GM23338 (cell line): Measurements from ENCODE around the gene SLC16A2. TPM values are rescaled to one million over a fixed set of nuclear protein-coding genes. Genes with fewer than 3 reads are reported as not detected.

ENCODE experiments used
- ATAC-seq: fragments of 200-7000 bp; cut with Tn5 transposase; 3 replicates; pipeline ENCODE4 v1.9.1; 2020
- DNase-seq: peaks from one replicate; pipeline ENCODE4 v3.0.0-alpha.2; 2015; ENCODE audit warnings: low spot score
- H2AFZ ChIP-seq: fragments of 200-600 bp; sonication (generic); 2 replicates; pipeline ENCODE4 v1.8.0; 2016; ENCODE audit warnings: antibody characterized with exemption, mild to moderate bottlenecking, moderate library complexity
- H3F3A ChIP-seq: fragments of 200-600 bp; sonication (generic); replicated peaks from 2 replicates; pipeline ENCODE4 v1.8.0; 2017; ENCODE audit warnings: antibody characterized with exemption, mixed run types, low read depth
- H3K27ac ChIP-seq: fragments of 200-600 bp; sonication (generic); 2 replicates; pipeline ENCODE4 v1.6.1; 2016; ENCODE audit warnings: low read depth
- H3K27me3 ChIP-seq: fragments of 200-600 bp; sonication (generic); 2 replicates; pipeline ENCODE4 v1.8.0; 2016; ENCODE audit warnings: mild to moderate bottlenecking, mixed run types, moderate library complexity; ENCODE audit not compliant: insufficient read depth
- H3K36me3 ChIP-seq: fragments of 200-600 bp; sonication (generic); 2 replicates; pipeline ENCODE4 v1.8.0; 2016; ENCODE audit warnings: mild to moderate bottlenecking; ENCODE audit not compliant: insufficient read depth
- H3K4me1 ChIP-seq: fragments of 200-600 bp; sonication (generic); 2 replicates; pipeline ENCODE4 v1.8.0; 2016; ENCODE audit warnings: mild to moderate bottlenecking, moderate library complexity; ENCODE audit not compliant: insufficient read depth
- H3K4me2 ChIP-seq: fragments of 200-600 bp; sonication (generic); 2 replicates; pipeline ENCODE4 v1.7.1; 2017; ENCODE audit warnings: mixed run types
- H3K4me3 ChIP-seq: fragments of 200-600 bp; sonication (generic); 2 replicates; pipeline ENCODE4 v1.6.1; 2016; ENCODE audit warnings: mixed run types
- H3K79me2 ChIP-seq: fragments of 200-600 bp; sonication (generic); replicated peaks from 2 replicates; pipeline ENCODE4 v1.8.0; 2017; ENCODE audit warnings: mild to moderate bottlenecking; ENCODE audit not compliant: insufficient read depth
- H3K9me2 ChIP-seq: fragments of 200-600 bp; sonication (generic); 2 replicates; pipeline ENCODE4 v1.8.0; 2017; ENCODE audit not compliant: insufficient read depth
- H4K20me1 ChIP-seq: fragments of 200-600 bp; sonication (generic); replicated peaks from 2 replicates; pipeline ENCODE4 v1.8.0; 2017; ENCODE audit warnings: mild to moderate bottlenecking; ENCODE audit not compliant: insufficient read depth
- H3K27ac Mint-ChIP-seq: 2 replicates; pipeline ENCODE4 v1.8.0; 2020; ENCODE audit warnings: inconsistent platforms, mild to moderate bottlenecking, moderate library complexity, mixed read lengths
- H3K27me3 Mint-ChIP-seq: 3 replicates; pipeline ENCODE4 v1.8.0; 2022; ENCODE audit warnings: low read depth, mild to moderate bottlenecking, moderate library complexity, mixed read lengths, inconsistent platforms; ENCODE audit not compliant: insufficient read depth, poor library complexity
- H3K36me3 Mint-ChIP-seq: 3 replicates; pipeline ENCODE4 v1.8.0; 2021; ENCODE audit warnings: low read depth, mild to moderate bottlenecking, inconsistent platforms, moderate library complexity, mixed read lengths
- H3K4me1 Mint-ChIP-seq: 3 replicates; pipeline ENCODE4 v1.8.0; 2020; ENCODE audit warnings: mild to moderate bottlenecking, inconsistent platforms, mixed read lengths
- H3K4me3 Mint-ChIP-seq: 3 replicates; pipeline ENCODE4 v1.8.0; 2021; ENCODE audit warnings: moderate library complexity, mild to moderate bottlenecking, inconsistent platforms, mixed read lengths
- H3K9me3 Mint-ChIP-seq: 3 replicates; pipeline ENCODE4 v1.8.0; 2020; ENCODE audit warnings: moderate library complexity, mild to moderate bottlenecking, inconsistent platforms, mixed read lengths
- CREB1 ChIP-seq: fragments of 250-450 bp; sonication (Bioruptor Pico); IDR thresholded peaks from 2 replicates; pipeline ENCODE4 v1.5.0; 2020; ENCODE audit warnings: low read depth, mild to moderate bottlenecking, moderate library complexity
- EZH2 ChIP-seq: fragments of 200-600 bp; sonication (generic); IDR thresholded peaks from one replicate; pipeline ENCODE4 v1.8.0; 2017; ENCODE audit warnings: antibody characterized with exemption, mild to moderate bottlenecking, low read depth; ENCODE audit not compliant: unreplicated experiment
- EZH2phosphoT487 ChIP-seq: fragments of 200-600 bp; sonication (generic); IDR thresholded peaks from one replicate; pipeline ENCODE4 v1.8.1; 2018; ENCODE audit warnings: antibody characterized with exemption; ENCODE audit not compliant: unreplicated experiment
- JUNB ChIP-seq: IDR thresholded peaks from one replicate; pipeline ENCODE4 v1.6.1; 2016; ENCODE audit warnings: antibody characterized with exemption; ENCODE audit not compliant: unreplicated experiment
- NANOG ChIP-seq: IDR thresholded peaks from 2 replicates; pipeline ENCODE4 v1.6.1; 2016; ENCODE audit warnings: antibody characterized with exemption, borderline replicate concordance
- POLR2AphosphoS5 ChIP-seq: IDR thresholded peaks from 2 replicates; pipeline ENCODE4 v1.6.1; 2016; ENCODE audit warnings: antibody characterized with exemption, low read depth
- STAT1 ChIP-seq: IDR thresholded peaks from one replicate; pipeline ENCODE4 v1.6.1; 2016; ENCODE audit warnings: antibody characterized with exemption; ENCODE audit not compliant: unreplicated experiment
- ZNF114 ChIP-seq: fragments of 250-450 bp; sonication (Bioruptor Pico); IDR thresholded peaks from 2 replicates; pipeline ENCODE4 v1.5.0; 2020; ENCODE audit warnings: mild to moderate bottlenecking, moderate library complexity
- ZNF331 ChIP-seq: fragments of 250-450 bp; sonication (Bioruptor Pico); IDR thresholded peaks from 2 replicates; pipeline ENCODE4 v1.5.0; 2020; ENCODE audit warnings: low read depth, mild to moderate bottlenecking, moderate library complexity
- polyA plus RNA-seq: library from polyadenylated mRNA; unstranded; fragments of >200 nt; fragmentation: Nextera tagmentation; extraction: Ambion mirVana; gene quantifications from 2 replicates; pipeline ENCODE4 v1.2.1, GENCODE V29; 2016
- total RNA-seq: library from RNA; depleted of rRNA; stranded (reverse); fragments of >200 nt; shearing (Covaris generic); gene quantifications from 2 replicates; pipeline ENCODE4 v1.2.3, GENCODE V29; 2014
- TF ChIP-seq, protein P1 (sequence below), 2 experiments: fragments of 200-600 bp in 1 of 2; sonication (generic) in 1 of 2; conservative IDR thresholded peaks; 2 replicates each; pipeline versions ENCODE4 v1.5.1 to v1.6.1; 2016 to 2017; ENCODE audit warnings: antibody characterized with exemption in 2 of 2, low read depth in 2 of 2, mild to moderate bottlenecking in 2 of 2, moderate library complexity in 1 of 2
- TF ChIP-seq, protein P2 (sequence below): IDR thresholded peaks from 2 replicates; pipeline ENCODE4 v1.6.1; 2016; ENCODE audit warnings: antibody characterized with exemption
- TF ChIP-seq, protein P3 (sequence below): IDR thresholded peaks from one replicate; pipeline ENCODE4 v1.6.1; 2018; ENCODE audit warnings: antibody characterized with exemption; ENCODE audit not compliant: unreplicated experiment

SLC16A2 gene
- total and polyA plus RNA-seq, 2 experiments from 2014 or later, result 11.1 to 27.9 TPM

DNA sequence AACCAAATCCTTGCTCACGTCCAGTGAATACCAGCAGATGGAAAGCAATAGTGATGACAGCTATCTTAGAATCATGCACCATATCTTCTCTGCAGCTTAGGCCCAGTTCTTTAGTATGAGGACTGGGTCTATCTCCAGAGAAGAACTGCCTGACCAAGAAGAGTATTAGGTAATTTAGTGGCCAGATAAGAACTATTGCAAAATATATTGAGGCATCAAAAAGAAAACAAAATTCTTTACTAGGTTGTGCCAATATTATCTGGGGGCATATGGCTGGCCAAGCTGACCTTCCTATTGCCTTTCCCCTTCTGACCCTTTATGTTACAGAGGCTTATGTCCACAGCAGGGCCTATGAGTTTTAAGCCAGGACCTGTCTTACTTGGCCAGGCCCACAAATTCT, 101.9 kb downstream of the SLC16A2 start:
- H3K27ac Mint-ChIP-seq, result no peak overlapping the region
- peaks cover 4% of the 10 kb centered on the region; the same call in 1 of the 3 replicates for H3K4me1 Mint-ChIP-seq
- no peaks in the 10 kb centered on the region for H3K79me2 ChIP-seq
- no peak overlapping the region for H3K4me3 Mint-ChIP-seq
- no peaks in the 10 kb centered on the region for H3K27me3 ChIP-seq
- no peak overlapping the region for H3K27ac ChIP-seq
- H3K4me1 ChIP-seq, result no peaks in the 10 kb centered on the region
- no peaks in the 10 kb centered on the region for H3K9me2 ChIP-seq
- TF ChIP-seq POLR2AphosphoS5 (no peak), CREB1 (CRISPR knock-in tag) (no peak), ZNF114 (CRISPR knock-in tag) (no peak), JUNB (no peak), EZH2 (no peak), NANOG (no peak), ZNF331 (CRISPR knock-in tag) (no peak), EZH2phosphoT487 (no peak), STAT1 (no peak)
- TF ChIP-seq, protein P1, sequence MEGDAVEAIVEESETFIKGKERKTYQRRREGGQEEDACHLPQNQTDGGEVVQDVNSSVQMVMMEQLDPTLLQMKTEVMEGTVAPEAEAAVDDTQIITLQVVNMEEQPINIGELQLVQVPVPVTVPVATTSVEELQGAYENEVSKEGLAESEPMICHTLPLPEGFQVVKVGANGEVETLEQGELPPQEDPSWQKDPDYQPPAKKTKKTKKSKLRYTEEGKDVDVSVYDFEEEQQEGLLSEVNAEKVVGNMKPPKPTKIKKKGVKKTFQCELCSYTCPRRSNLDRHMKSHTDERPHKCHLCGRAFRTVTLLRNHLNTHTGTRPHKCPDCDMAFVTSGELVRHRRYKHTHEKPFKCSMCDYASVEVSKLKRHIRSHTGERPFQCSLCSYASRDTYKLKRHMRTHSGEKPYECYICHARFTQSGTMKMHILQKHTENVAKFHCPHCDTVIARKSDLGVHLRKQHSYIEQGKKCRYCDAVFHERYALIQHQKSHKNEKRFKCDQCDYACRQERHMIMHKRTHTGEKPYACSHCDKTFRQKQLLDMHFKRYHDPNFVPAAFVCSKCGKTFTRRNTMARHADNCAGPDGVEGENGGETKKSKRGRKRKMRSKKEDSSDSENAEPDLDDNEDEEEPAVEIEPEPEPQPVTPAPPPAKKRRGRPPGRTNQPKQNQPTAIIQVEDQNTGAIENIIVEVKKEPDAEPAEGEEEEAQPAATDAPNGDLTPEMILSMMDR (conservative IDR thresholded peaks at IDR 0.05; ENCODE audit: low read depth in 2 of 2), result no peak
- TF ChIP-seq, protein P2, sequence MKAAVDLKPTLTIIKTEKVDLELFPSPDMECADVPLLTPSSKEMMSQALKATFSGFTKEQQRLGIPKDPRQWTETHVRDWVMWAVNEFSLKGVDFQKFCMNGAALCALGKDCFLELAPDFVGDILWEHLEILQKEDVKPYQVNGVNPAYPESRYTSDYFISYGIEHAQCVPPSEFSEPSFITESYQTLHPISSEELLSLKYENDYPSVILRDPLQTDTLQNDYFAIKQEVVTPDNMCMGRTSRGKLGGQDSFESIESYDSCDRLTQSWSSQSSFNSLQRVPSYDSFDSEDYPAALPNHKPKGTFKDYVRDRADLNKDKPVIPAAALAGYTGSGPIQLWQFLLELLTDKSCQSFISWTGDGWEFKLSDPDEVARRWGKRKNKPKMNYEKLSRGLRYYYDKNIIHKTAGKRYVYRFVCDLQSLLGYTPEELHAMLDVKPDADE, result no peak
- H3K4me2 ChIP-seq, result no peak overlapping the region
- peaks cover 2% of the 10 kb centered on the region; the same call in 1 of the 3 replicates for H3K36me3 Mint-ChIP-seq
- H2AFZ ChIP-seq, result no peak overlapping the region
- no peaks in the 10 kb centered on the region for H3F3A ChIP-seq
- H3K27me3 Mint-ChIP-seq, result peaks cover 5% of the 10 kb centered on the region
- ATAC-seq (no peak), DNase-seq (no peak)
- no peaks in the 10 kb centered on the region for H4K20me1 ChIP-seq
- H3K9me3 Mint-ChIP-seq, result no peaks in the 10 kb centered on the region; the same call in 2 of the 3 replicates
- H3K36me3 ChIP-seq, result no peaks in the 10 kb centered on the region
- H3K4me3 ChIP-seq, result no peak overlapping the region

DNA sequence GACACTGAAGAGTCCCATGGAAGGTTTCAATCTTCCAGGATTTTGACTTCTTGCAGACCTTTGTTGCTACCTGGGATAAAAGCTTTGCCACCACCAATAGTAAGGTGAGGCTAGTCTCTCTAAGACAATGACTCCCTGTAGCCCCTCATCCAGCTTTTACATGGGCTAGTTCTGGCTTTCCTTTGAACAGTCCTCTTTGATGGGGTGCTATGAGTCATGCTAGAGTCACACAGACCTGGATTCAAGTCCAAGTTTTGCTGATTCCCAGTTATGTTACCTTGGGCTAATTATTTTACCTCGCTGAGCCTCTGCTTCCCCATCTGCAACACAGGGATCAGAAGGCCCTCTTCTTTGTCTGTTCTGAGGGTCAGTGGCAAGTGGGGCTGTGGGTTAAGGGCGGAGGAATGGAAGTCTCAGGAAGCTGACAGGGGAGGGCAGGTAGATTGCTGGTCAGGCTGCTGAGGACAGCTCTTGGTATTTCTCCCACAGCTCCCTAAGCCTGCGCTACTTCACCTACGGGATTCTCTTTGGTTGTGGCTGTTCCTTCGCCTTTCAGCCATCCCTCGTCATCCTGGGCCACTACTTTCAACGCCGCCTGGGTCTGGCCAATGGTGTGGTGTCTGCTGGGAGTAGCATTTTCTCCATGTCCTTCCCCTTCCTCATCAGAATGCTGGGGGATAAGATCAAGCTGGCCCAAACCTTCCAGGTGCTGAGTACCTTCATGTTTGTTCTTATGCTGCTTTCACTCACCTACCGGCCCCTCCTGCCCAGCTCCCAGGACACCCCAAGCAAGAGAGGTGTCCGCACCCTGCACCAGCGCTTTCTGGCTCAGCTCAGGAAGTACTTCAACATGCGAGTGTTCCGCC, 102.8 kb downstream of the SLC16A2 start:
- Mint-ChIP-seq H3K9me3 (no peaks in the 10 kb centered on the region; the same call in 2 of the 3 replicates), H3K4me1 (peaks cover 4% of the 10 kb centered on the region; the same call in 1 of the 3 replicates), H3K27ac (no peak overlapping the region), H3K36me3 (peaks cover 2% of the 10 kb centered on the region; the same call in 1 of the 3 replicates), H3K4me3 (no peak overlapping the region), H3K27me3 (peaks cover 5% of the 10 kb centered on the region)
- Histone ChIP-seq H4K20me1 (no peaks in the 10 kb centered on the region), H3K27ac (no peak overlapping the region), H3K27me3 (no peaks in the 10 kb centered on the region), H3K36me3 (no peaks in the 10 kb centered on the region), H3K4me3 (no peak overlapping the region), H3K4me2 (no peak overlapping the region), H3F3A (no peaks in the 10 kb centered on the region), H2AFZ (no peak overlapping the region), H3K9me2 (no peaks in the 10 kb centered on the region), H3K79me2 (no peaks in the 10 kb centered on the region), H3K4me1 (no peaks in the 10 kb centered on the region)
- ATAC-seq (no peak), DNase-seq (no peak)
- TF ChIP-seq, protein P3, sequence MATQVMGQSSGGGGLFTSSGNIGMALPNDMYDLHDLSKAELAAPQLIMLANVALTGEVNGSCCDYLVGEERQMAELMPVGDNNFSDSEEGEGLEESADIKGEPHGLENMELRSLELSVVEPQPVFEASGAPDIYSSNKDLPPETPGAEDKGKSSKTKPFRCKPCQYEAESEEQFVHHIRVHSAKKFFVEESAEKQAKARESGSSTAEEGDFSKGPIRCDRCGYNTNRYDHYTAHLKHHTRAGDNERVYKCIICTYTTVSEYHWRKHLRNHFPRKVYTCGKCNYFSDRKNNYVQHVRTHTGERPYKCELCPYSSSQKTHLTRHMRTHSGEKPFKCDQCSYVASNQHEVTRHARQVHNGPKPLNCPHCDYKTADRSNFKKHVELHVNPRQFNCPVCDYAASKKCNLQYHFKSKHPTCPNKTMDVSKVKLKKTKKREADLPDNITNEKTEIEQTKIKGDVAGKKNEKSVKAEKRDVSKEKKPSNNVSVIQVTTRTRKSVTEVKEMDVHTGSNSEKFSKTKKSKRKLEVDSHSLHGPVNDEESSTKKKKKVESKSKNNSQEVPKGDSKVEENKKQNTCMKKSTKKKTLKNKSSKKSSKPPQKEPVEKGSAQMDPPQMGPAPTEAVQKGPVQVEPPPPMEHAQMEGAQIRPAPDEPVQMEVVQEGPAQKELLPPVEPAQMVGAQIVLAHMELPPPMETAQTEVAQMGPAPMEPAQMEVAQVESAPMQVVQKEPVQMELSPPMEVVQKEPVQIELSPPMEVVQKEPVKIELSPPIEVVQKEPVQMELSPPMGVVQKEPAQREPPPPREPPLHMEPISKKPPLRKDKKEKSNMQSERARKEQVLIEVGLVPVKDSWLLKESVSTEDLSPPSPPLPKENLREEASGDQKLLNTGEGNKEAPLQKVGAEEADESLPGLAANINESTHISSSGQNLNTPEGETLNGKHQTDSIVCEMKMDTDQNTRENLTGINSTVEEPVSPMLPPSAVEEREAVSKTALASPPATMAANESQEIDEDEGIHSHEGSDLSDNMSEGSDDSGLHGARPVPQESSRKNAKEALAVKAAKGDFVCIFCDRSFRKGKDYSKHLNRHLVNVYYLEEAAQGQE, result no peak
- TF ChIP-seq CREB1 (CRISPR knock-in tag) (no peak), EZH2phosphoT487 (no peak), STAT1 (no peak), NANOG (no peak), ZNF114 (CRISPR knock-in tag) (no peak), ZNF331 (CRISPR knock-in tag) (no peak)
- TF ChIP-seq, protein P2, result no peak
